CD4-positive, alpha-beta memory T cell (primary cell): ENCODE measurements around the gene PRIM2. TPM values are rescaled to one million over a fixed set of nuclear protein-coding genes. Genes with fewer than 3 reads are reported as not detected.
"Not testable (repeated sequence)": the region's sequence is repeated elsewhere in the genome, so short reads cannot be mapped to it uniquely, and the experiment has no call there.

Experiments
- CTCF ChIA-PET: fragments of 350-600 bp; sonication (Branson Sonifier 250); formaldehyde crosslinking; loops from one replicate; lab custom pipeline; 2021; ENCODE audit warnings: inconsistent platforms; ENCODE audit not compliant: partially characterized antibody; lab: Charles Lee
- POLR2A ChIA-PET: fragments of 350-600 bp; sonication (Branson Sonifier 250); formaldehyde crosslinking; loops from one replicate; lab custom pipeline; 2021; ENCODE audit not compliant: partially characterized antibody; lab: Charles Lee
- DNase-seq, 5 donors: peaks; one replicate each; pipeline versions ENCODE4 v3.0.0 to v3.0.0-alpha.2; 2020 to 2022; ENCODE audit warnings: mixed read lengths in 1 of 5
- H3K27ac ChIP-seq: one replicate; pipeline ENCODE4 v1.7.0; 2013; ENCODE audit warnings: low read depth, low read length
- H3K27me3 ChIP-seq: 2 replicates; pipeline ENCODE4 v1.7.0; 2013; ENCODE audit warnings: mild to moderate bottlenecking, low read length, moderate library complexity; ENCODE audit not compliant: insufficient read depth
- H3K36me3 ChIP-seq: 2 replicates; pipeline ENCODE4 v1.7.0; 2013; ENCODE audit warnings: mild to moderate bottlenecking, low read length, moderate library complexity; ENCODE audit not compliant: insufficient read depth
- H3K4me1 ChIP-seq: 2 replicates; pipeline ENCODE4 v1.7.0; 2013; ENCODE audit warnings: mild to moderate bottlenecking, low read length, moderate library complexity; ENCODE audit not compliant: insufficient read depth
- H3K4me3 ChIP-seq, 2 donors: one replicate each; pipeline ENCODE4 v1.7.0; 2013; ENCODE audit warnings: low read length in 2 of 2, mild to moderate bottlenecking in 1 of 2
- H3K9me3 ChIP-seq, 2 donors: one replicate each; pipeline ENCODE4 v1.7.0; 2013; ENCODE audit warnings: low read length in 2 of 2, control low read depth in 1 of 2; ENCODE audit not compliant: control insufficient read depth in 1 of 2
- H3K27ac Mint-ChIP-seq, 7 donors: one replicate each; pipeline ENCODE4 v1.8.0; 2020 to 2021; ENCODE audit warnings: mixed read lengths in 7 of 7, mild to moderate bottlenecking in 6 of 7, inconsistent platforms in 3 of 7, moderate library complexity in 3 of 7
- H3K27me3 Mint-ChIP-seq, 2 donors: one replicate each; pipeline ENCODE4 v1.8.0; 2020 to 2021; ENCODE audit warnings: mixed read lengths in 2 of 2
- H3K36me3 Mint-ChIP-seq, 2 donors: one replicate each; pipeline ENCODE4 v1.8.0; 2020 to 2021; ENCODE audit warnings: mixed read lengths in 2 of 2, inconsistent platforms in 1 of 2, mild to moderate bottlenecking in 1 of 2
- H3K4me1 Mint-ChIP-seq, 4 donors: one replicate each; pipeline ENCODE4 v1.8.0; 2020 to 2021; ENCODE audit warnings: mixed read lengths in 4 of 4, mild to moderate bottlenecking in 1 of 4
- H3K4me3 Mint-ChIP-seq, 8 donors: one replicate each; pipeline ENCODE4 v1.8.0; 2020 to 2021; ENCODE audit warnings: mixed read lengths in 8 of 8, mild to moderate bottlenecking in 7 of 8, moderate library complexity in 6 of 8, inconsistent platforms in 3 of 8
- H3K9me3 Mint-ChIP-seq, 8 donors: one replicate each; pipeline ENCODE4 v1.8.0; 2020 to 2021; ENCODE audit warnings: mixed read lengths in 8 of 8, mild to moderate bottlenecking in 5 of 8, inconsistent platforms in 3 of 8, moderate library complexity in 1 of 8
- intact Hi-C: fragments of 100-400 bp; cut with micrococcal nuclease; formaldehyde crosslinking; loops from one replicate; pipeline ENCODE4 v1.15.1; 2023
- microRNA-seq: library from miRNA; unstranded; fragments of <30 nt; microRNA quantifications from one replicate; pipeline ENCODE4 v1.2.0, GENCODE V29; 2021; ENCODE audit warnings: borderline replicate concordance, borderline number of aligned reads, borderline microRNAs expressed, mixed read lengths
- polyA plus RNA-seq, 2 donors: library from polyadenylated mRNA; unstranded; fragments of 300-500 nt; fragmentation: Illumina TruSeq; gene quantifications; one replicate each; pipeline ENCODE4 v1.2.3, GENCODE V29; 2021
- total RNA-seq, 2 experiments: library from RNA; stranded (reverse); gene quantifications; one replicate each; pipeline ENCODE4 v1.2.3, GENCODE V29; 2021

The PRIM2 gene
- total and polyA plus RNA-seq, 4 experiments from 2014 or later, result 8.3 to 12.8 (median 10.4) TPM

DNA sequence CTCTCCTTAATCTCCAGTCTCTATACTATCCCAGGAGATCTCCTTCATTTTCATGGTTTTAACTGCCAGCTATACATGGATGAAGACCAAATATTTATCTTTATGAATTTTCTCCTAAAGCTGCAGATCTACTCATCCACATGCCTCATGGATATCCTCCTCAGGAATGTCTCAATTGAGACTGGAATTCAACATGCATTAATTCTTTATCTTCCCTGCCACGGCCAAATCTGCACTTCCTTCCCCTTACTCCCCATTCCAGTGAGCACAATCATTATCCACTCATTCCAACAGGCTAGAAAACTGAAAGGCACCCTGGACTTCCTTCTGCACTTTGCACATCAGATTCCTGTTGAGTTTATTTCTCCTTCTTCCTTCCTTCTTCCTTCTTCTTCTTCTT, 379.0 kb downstream of the PRIM2 start:
- H3K9me3 ChIP-seq, H3K4me3 Mint-ChIP-seq, H3K9me3 Mint-ChIP-seq, H3K27ac ChIP-seq, H3K36me3 ChIP-seq, DNase-seq, H3K27me3 ChIP-seq, CTCF ChIA-PET, H3K27ac Mint-ChIP-seq, H3K4me1 ChIP-seq, H3K36me3 Mint-ChIP-seq, intact Hi-C loops, H3K4me1 Mint-ChIP-seq, H3K4me3 ChIP-seq, POLR2A ChIA-PET: not testable (repeated sequence)
- H3K27me3 Mint-ChIP-seq, result peaks cover 5 to 10% of the 10 kb centered on the region in 2 donors

Small RNA genes lying within 50 kb of the gene (microRNA-seq; reads per million reads assigned to microRNA genes)
- gene MIR548U, result not detected

Other genes starting within 250 kb of the PRIM2 start
- 10 to 100 TPM; 83.0 to 97.7 TPM for gene ZNF451, start 227.4 kb upstream of the PRIM2 start, total RNA-seq
- gene ZNF451, start 227.4 kb upstream of the PRIM2 start, polyA plus RNA-seq, result 10 to 100 TPM; 26.1 to 26.4 TPM
- 1 to 10 TPM; 3.5 to 3.7 TPM for gene BAG2, start 145.3 kb upstream of the PRIM2 start, total RNA-seq
- gene BAG2, start 145.3 kb upstream of the PRIM2 start, polyA plus RNA-seq, result 1 to 10 TPM; 2.6 to 3.6 TPM
- gene RAB23, start 95.3 kb upstream of the PRIM2 start, total RNA-seq, result 1 to 10 TPM; 1.4 to 1.6 TPM
- 1 to 10 TPM; 1.3 TPM for gene RAB23, start 95.3 kb upstream of the PRIM2 start, polyA plus RNA-seq